Hematopoietic multipotent progenitor cell treated with erythropoietin and hydrocortisone succinate and interleukin-3 and kit ligand, for 15 days (in vitro differentiated cells): Measurements from ENCODE around the gene MYO16.
"Not testable (repeated sequence)": the region's sequence is repeated elsewhere in the genome, so short reads cannot be mapped to it uniquely, and the experiment has no call there.

Source experiments
- DNase-seq: peaks from one replicate; pipeline ENCODE4 v3.0.0-alpha.2; 2015; ENCODE audit warnings: low spot score

MYO16 gene

GRCh38 chr13:109072505-109072904 is 443.1 kb downstream of the MYO16 start:
- DNase-seq: no peak

GRCh38 chr13:109074436-109074835 is 445.0 kb downstream of the MYO16 start:
- DNase-seq: no peak

- no peak for DNase-seq
Observed at GRCh38 chr13:109074853-109075252, 445.4 kb downstream of the MYO16 start.

GRCh38 chr13:109087916-109088623 is 458.7 kb downstream of the MYO16 start:
- no peak for DNase-seq

GRCh38 chr13:109088624-109088917 is 459.2 kb downstream of the MYO16 start:
- no peak for DNase-seq

- DNase-seq: no peak
Observed at GRCh38 chr13:109090796-109091195, 461.4 kb downstream of the MYO16 start.

GRCh38 chr13:109091249-109091648 is 461.8 kb downstream of the MYO16 start:
- DNase-seq: no peak

GRCh38 chr13:109092186-109092585 is 462.8 kb downstream of the MYO16 start:
- not testable (repeated sequence) for DNase-seq

- DNase-seq: no peak
Observed at GRCh38 chr13:109093998-109094397, 464.6 kb downstream of the MYO16 start.

GRCh38 chr13:109095126-109095525 is 465.7 kb downstream of the MYO16 start:
- no peak for DNase-seq

GRCh38 chr13:109096101-109096500 is 466.7 kb downstream of the MYO16 start:
- no peak for DNase-seq

GRCh38 chr13:109100705-109101304 is 471.4 kb downstream of the MYO16 start:
- no peak for DNase-seq

- DNase-seq: no peak
Observed at GRCh38 chr13:109101550-109102144, 472.2 kb downstream of the MYO16 start.

- DNase-seq: no peak
Observed at GRCh38 chr13:109105899-109106298, 476.5 kb downstream of the MYO16 start.

GRCh38 chr13:109110159-109110558 is 480.7 kb downstream of the MYO16 start:
- DNase-seq: no peak

GRCh38 chr13:109111141-109111540 is 481.7 kb downstream of the MYO16 start:
- DNase-seq: no peak

GRCh38 chr13:109113427-109113826 is 484.0 kb downstream of the MYO16 start:
- no peak for DNase-seq

- no peak for DNase-seq
Observed at GRCh38 chr13:109114162-109114561, 484.8 kb downstream of the MYO16 start.

- no peak for DNase-seq
Observed at GRCh38 chr13:109114991-109115390, 485.6 kb downstream of the MYO16 start.

GRCh38 chr13:109118521-109118920 is 489.1 kb downstream of the MYO16 start:
- DNase-seq: no peak

GRCh38 chr13:109119896-109120295 is 490.5 kb downstream of the MYO16 start:
- DNase-seq: no peak

GRCh38 chr13:109121826-109122225 is 492.4 kb downstream of the MYO16 start:
- no peak for DNase-seq

GRCh38 chr13:109123971-109124370 is 494.6 kb downstream of the MYO16 start:
- no peak for DNase-seq

GRCh38 chr13:109126178-109126577 is 496.8 kb downstream of the MYO16 start:
- no peak for DNase-seq
